ENCODE results near the gene HS3ST2. TPM values are rescaled to one million over a fixed set of nuclear protein-coding genes. Genes with fewer than 3 reads are reported as not detected.

The HS3ST2 gene
- total RNA-seq, 1 donor from 2014 or later, result 0.26 TPM

GRCh38 chr16:22928882-22929435, 115.0 kb downstream of the HS3ST2 start:
- no peak for TF ChIP-seq CTCF (IDR thresholded peaks at IDR 0.05; ENCODE audit: insufficient read depth, low read length, severe bottlenecking)
- DNase-seq (ENCODE audit: low read depth) (no peak), FAIRE-seq (no peak)
- H3K4me3 ChIP-seq (ENCODE audit: low read depth, low read length), result no peak overlapping the region
- H3K27me3 ChIP-seq (ENCODE audit: control insufficient read depth, insufficient read depth, low read length), result peaks cover 5% of the 10 kb centered on the region
- no peaks in the 10 kb centered on the region for H3K36me3 ChIP-seq (ENCODE audit: control insufficient read depth, insufficient read depth, low read length)

- FAIRE-seq (no peak), DNase-seq (ENCODE audit: low read depth) (no peak)
These were observed 115.5 kb downstream of the HS3ST2 start for GRCh38 chr16:22929461-22929860.

GRCh38 chr16:22932032-22932771, 118.2 kb downstream of the HS3ST2 start:
- FAIRE-seq, result no peak
- Histone ChIP-seq H3K4me3 (ENCODE audit: low read depth, low read length) (no peak overlapping the region), H3K36me3 (ENCODE audit: control insufficient read depth, insufficient read depth, low read length) (no peaks in the 10 kb centered on the region), H3K27me3 (ENCODE audit: control insufficient read depth, insufficient read depth, low read length) (peaks cover 4% of the 10 kb centered on the region)
- no peak for TF ChIP-seq CTCF (IDR thresholded peaks at IDR 0.05; ENCODE audit: insufficient read depth, low read length, severe bottlenecking)
- no peak for DNase-seq (ENCODE audit: low read depth)

More at GRCh38 chr16:22929461-22929860, 115.5 kb downstream of the HS3ST2 start:
- Histone ChIP-seq H3K27me3 (ENCODE audit: control insufficient read depth, insufficient read depth, low read length) (peaks cover 5% of the 10 kb centered on the region), H3K4me3 (ENCODE audit: low read depth, low read length) (no peak overlapping the region), H3K36me3 (ENCODE audit: control insufficient read depth, insufficient read depth, low read length) (no peaks in the 10 kb centered on the region)
- TF ChIP-seq CTCF (IDR thresholded peaks at IDR 0.05; ENCODE audit: insufficient read depth, low read length, severe bottlenecking), result no peak

GRCh38 chr16:22933173-22933572, 119.2 kb downstream of the HS3ST2 start:
- DNase-seq (ENCODE audit: low read depth) (no peak), FAIRE-seq (no peak)
- Histone ChIP-seq H3K4me3 (ENCODE audit: low read depth, low read length) (no peak overlapping the region), H3K36me3 (ENCODE audit: control insufficient read depth, insufficient read depth, low read length) (no peaks in the 10 kb centered on the region), H3K27me3 (ENCODE audit: control insufficient read depth, insufficient read depth, low read length) (peaks cover 4% of the 10 kb centered on the region)
- no peak for TF ChIP-seq CTCF (IDR thresholded peaks at IDR 0.05; ENCODE audit: insufficient read depth, low read length, severe bottlenecking)

- DNase-seq (ENCODE audit: low read depth), result no peak
- peak; percentile 84 for FAIRE-seq
- Histone ChIP-seq H3K4me3 (ENCODE audit: low read depth, low read length) (no peak overlapping the region), H3K27me3 (ENCODE audit: control insufficient read depth, insufficient read depth, low read length) (peaks cover 4% of the 10 kb centered on the region), H3K36me3 (ENCODE audit: control insufficient read depth, insufficient read depth, low read length) (no peaks in the 10 kb centered on the region)
- TF ChIP-seq CTCF (IDR thresholded peaks at IDR 0.05; ENCODE audit: insufficient read depth, low read length, severe bottlenecking), result no peak
These were observed 120.8 kb downstream of the HS3ST2 start for GRCh38 chr16:22934786-22935185.
